GM08714 (cell line): Measurements from ENCODE around the gene HOXC5.
"Not testable (repeated sequence)": the region's sequence is repeated elsewhere in the genome, so short reads cannot be mapped to it uniquely, and the experiment has no call there.

ENCODE experiments used
- H3K4me3 ChIP-seq: fragments of 200-500 bp; sonication (Bioruptor generic); 2 replicates; pipeline ENCODE4 v1.5.1; 2014; ENCODE audit warnings: mild to moderate bottlenecking, low read length, inconsistent platforms
- ZNF274 ChIP-seq: IDR thresholded peaks from 2 replicates; pipeline ENCODE4 v1.6.1; 2012; ENCODE audit warnings: mild to moderate bottlenecking, low read depth, low read length

HOXC5 gene

GRCh38 chr12:54035568-54036264, 2.9 kb downstream of the HOXC5 start:
- H3K4me3 ChIP-seq = no peak overlapping the region
- TF ChIP-seq ZNF274 = no peak

DNA sequence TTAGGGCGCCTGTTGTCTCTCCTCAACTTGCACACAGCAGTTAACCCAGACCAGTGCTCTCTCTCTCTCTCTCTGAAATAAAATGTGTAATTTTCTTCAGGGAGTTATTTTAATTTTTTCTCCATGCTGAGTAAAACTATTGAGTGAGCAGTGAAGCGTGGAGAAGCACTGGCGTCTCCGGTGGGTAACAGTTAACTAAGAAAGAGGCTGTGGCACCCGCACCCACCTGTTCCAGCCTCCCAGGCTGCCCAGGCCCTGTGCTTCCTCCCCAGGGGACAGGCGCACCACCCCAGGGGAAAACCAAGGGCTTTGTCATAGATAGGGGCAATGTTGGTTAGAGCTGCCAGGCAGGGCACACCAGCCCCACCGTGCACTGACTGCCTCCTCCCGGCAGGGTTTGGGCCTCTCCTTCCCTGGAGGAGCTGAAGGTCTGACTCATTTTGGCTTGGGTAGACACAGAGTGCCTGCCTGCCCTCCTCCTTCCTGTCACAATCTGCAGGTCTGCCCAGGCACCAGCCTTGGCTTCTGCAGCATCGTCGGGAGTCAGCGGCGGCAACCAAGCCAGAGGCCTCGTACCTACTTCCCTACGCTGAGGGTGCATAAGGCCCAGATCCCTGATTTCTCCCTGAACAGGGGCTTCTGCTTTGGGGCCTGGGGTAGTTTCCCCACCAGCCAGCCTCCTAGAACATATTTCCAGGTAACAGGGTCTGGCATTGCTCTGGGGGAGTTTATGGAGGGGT, 3.9 kb downstream of the HOXC5 start:
- H3K4me3 ChIP-seq = no peak overlapping the region

DNA sequence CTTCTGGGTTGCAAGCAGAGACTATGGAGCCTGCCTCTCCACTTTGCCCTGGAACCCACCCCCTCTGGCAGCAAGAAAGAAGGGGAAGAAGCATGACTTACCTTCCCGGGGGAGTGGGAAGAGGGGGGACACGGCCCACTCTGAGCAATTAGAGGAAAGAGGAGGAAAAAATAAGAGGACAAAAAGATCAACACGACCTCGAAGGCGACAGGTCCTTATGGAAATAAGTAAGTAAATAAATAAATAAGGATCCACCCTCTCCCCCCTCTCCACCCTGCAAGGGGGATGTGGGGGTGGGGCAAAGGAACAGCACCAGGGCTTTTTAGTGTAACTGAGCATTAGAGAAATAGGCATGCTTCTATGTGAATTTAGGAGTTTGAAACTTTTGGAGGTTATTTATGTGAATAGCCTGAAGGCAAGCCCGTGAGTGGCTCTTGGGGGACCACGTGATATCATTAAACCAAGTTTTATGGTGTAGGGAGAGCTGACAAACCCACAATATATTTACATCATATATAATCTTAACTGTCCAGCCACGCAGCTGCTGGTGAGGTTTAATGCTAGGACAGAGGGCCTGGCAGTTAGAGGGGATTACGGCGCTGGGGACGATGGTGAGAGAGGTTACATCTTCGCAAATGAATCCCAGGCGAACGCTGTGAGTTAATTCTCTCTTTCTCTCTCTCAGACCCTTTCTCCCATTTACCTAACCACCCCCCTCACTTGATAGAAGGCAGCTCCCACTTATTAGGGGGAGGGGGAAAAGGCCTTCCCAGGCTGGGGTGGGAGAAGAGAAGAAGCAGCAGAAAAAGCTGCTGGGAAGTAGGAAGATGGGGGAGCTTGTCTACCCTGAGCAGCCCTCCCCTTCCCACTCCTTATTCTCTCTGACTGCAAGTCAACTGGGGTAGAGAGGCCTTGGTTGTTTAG, 4.8 kb downstream of the HOXC5 start:
- no peak overlapping the region; the same call in 1 of the 2 replicates for H3K4me3 ChIP-seq

More for the DNA sequence above, 3.9 kb downstream of the HOXC5 start:
- TF ChIP-seq ZNF274 = no peak

GRCh38 chr12:54038284-54038870, 5.5 kb downstream of the HOXC5 start:
- no peak for TF ChIP-seq ZNF274
- no peak overlapping the region; the same call in 1 of the 2 replicates for H3K4me3 ChIP-seq

More for the DNA sequence above, 4.8 kb downstream of the HOXC5 start:
- no peak for TF ChIP-seq ZNF274

GRCh38 chr12:54038871-54039414, 6.1 kb downstream of the HOXC5 start:
- H3K4me3 ChIP-seq = no peak overlapping the region
- TF ChIP-seq ZNF274 = no peak

DNA sequence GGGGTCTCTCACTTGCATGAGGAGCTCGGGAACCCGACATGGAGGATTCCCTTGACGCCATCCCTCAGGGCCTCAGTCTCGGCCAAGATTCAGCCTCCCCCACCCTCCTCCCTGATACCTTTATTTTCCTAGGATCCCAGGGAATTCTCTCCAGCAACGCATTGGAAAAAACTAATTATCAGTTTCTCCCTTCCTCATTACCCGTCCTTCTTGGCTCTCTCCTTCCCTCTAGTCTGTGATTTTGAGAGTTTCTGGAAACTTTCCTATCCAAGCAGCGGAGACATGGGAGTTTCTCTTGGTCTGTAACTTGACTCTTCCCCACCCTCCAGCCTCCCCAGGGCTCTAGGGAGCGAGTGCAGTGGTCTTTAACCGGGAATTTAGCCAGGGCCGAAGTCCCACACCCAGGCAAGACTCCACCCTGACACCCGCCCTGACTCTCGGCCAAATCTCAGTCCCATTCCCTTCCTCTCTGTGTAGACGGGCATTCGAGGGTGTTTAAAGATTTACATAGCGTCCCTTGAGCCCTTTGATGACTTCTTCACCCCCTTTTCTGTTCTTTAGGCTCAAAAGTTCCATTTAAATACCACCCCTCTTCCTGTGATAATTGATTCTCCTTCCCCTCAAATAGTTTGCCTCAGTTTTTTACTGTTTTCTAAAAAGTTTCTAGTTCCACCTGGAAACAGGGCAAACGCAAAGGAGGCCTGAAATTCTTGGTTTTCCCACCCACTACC, 6.7 kb downstream of the HOXC5 start:
- no peak for TF ChIP-seq ZNF274
- H3K4me3 ChIP-seq = no peak overlapping the region

DNA sequence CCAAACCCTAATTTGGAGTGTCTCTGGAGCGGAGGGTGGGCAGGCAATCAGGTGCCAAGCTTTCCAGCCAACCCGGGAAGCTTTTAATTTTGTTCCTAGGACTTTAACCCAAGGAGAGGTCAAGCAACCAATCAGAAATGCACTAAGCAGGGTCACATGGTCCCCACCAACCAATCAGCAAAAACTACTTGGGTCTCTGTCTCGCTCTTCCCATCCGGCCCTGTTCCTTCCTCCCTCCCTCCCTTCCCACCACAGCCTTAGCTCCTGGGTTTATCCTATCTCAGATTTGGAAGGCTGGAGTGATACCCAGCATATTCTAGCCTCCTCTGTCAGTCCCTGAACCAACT, 7.3 kb downstream of the HOXC5 start:
- no peak overlapping the region for H3K4me3 ChIP-seq
- no peak for TF ChIP-seq ZNF274

- no peak overlapping the region for H3K4me3 ChIP-seq
- no peak for TF ChIP-seq ZNF274
Measured at GRCh38 chr12:54040648-54041047, 7.8 kb downstream of the HOXC5 start.

- no peak for TF ChIP-seq ZNF274
- no peak overlapping the region for H3K4me3 ChIP-seq
Measured at GRCh38 chr12:54041097-54041690, 8.3 kb downstream of the HOXC5 start.

- H3K4me3 ChIP-seq = not testable (repeated sequence)
Measured at GRCh38 chr12:54042033-54042432, 9.2 kb downstream of the HOXC5 start.

GRCh38 chr12:54042970-54043853, 10.4 kb downstream of the HOXC5 start:
- H3K4me3 ChIP-seq = no peak overlapping the region
- no peak for TF ChIP-seq ZNF274
